Measurements from ENCODE around the gene TNS3.
A peak's percentile ranks its signal among the peaks of the same experiment; 100 is the strongest.

The TNS3 gene

GRCh38 chr7:47254081-47254977, 327.6 kb downstream of the TNS3 start:
- H3K36me3 ChIP-seq (ENCODE audit: control insufficient read depth in 2 of 2, insufficient read depth in 2 of 2, low read length in 2 of 2) = no peaks in the 10 kb centered on the region
- H3K27ac ChIP-seq (ENCODE audit: low read length) = peak overlapping the region; percentile 67
- H3K4me3 ChIP-seq (ENCODE audit: low read length in 2 of 2) = peak overlapping the region; percentile 74 to 75
- peaks cover 17% of the 10 kb centered on the region for H3K4me1 ChIP-seq (ENCODE audit: control insufficient read depth, insufficient read depth, low read length)
- H3K27me3 ChIP-seq (ENCODE audit: control insufficient read depth in 1 of 2, insufficient read depth in 2 of 2, low read length in 2 of 2) = no peaks in the 10 kb centered on the region
- H3K9me3 ChIP-seq (ENCODE audit: control insufficient read depth in 2 of 2, low read length in 2 of 2) = no peaks in the 10 kb centered on the region
- H3K9ac ChIP-seq (ENCODE audit: low read length in 2 of 2) = peak overlapping the region; percentile 74 to 76

- Histone ChIP-seq H3K27ac (ENCODE audit: low read length) (peak overlapping the region; percentile 67), H3K9me3 (ENCODE audit: control insufficient read depth in 2 of 2, low read length in 2 of 2) (no peaks in the 10 kb centered on the region), H3K36me3 (ENCODE audit: control insufficient read depth in 2 of 2, insufficient read depth in 2 of 2, low read length in 2 of 2) (no peaks in the 10 kb centered on the region), H3K4me3 (ENCODE audit: low read length in 2 of 2) (peak overlapping the region; percentile 74 to 75), H3K27me3 (ENCODE audit: control insufficient read depth in 1 of 2, insufficient read depth in 2 of 2, low read length in 2 of 2) (no peaks in the 10 kb centered on the region), H3K4me1 (ENCODE audit: control insufficient read depth, insufficient read depth, low read length) (peaks cover 13% of the 10 kb centered on the region), H3K9ac (ENCODE audit: low read length in 2 of 2) (peak overlapping the region; percentile 74 to 76)
Measured at GRCh38 chr7:47253650-47254080, 328.2 kb downstream of the TNS3 start.

GRCh38 chr7:47252675-47253074, 329.2 kb downstream of the TNS3 start:
- H3K9ac ChIP-seq (ENCODE audit: low read length in 2 of 2) = no peak overlapping the region
- peaks cover 13% of the 10 kb centered on the region for H3K4me1 ChIP-seq (ENCODE audit: control insufficient read depth, insufficient read depth, low read length)
- H3K27ac ChIP-seq (ENCODE audit: low read length) = no peak overlapping the region
- H3K27me3 ChIP-seq (ENCODE audit: control insufficient read depth in 1 of 2, insufficient read depth in 2 of 2, low read length in 2 of 2) = no peaks in the 10 kb centered on the region
- H3K4me3 ChIP-seq (ENCODE audit: low read length in 2 of 2) = no peak overlapping the region
- H3K9me3 ChIP-seq (ENCODE audit: control insufficient read depth in 2 of 2, low read length in 2 of 2) = no peaks in the 10 kb centered on the region
- H3K36me3 ChIP-seq (ENCODE audit: control insufficient read depth in 2 of 2, insufficient read depth in 2 of 2, low read length in 2 of 2) = no peaks in the 10 kb centered on the region

- Histone ChIP-seq H3K27ac (ENCODE audit: low read length) (no peak overlapping the region), H3K9me3 (ENCODE audit: control insufficient read depth in 2 of 2, low read length in 2 of 2) (no peaks in the 10 kb centered on the region), H3K4me3 (ENCODE audit: low read length in 2 of 2) (no peak overlapping the region), H3K27me3 (ENCODE audit: control insufficient read depth in 1 of 2, insufficient read depth in 2 of 2, low read length in 2 of 2) (no peaks in the 10 kb centered on the region), H3K9ac (ENCODE audit: low read length in 2 of 2) (no peak overlapping the region), H3K4me1 (ENCODE audit: control insufficient read depth, insufficient read depth, low read length) (peaks cover 8% of the 10 kb centered on the region), H3K36me3 (ENCODE audit: control insufficient read depth in 2 of 2, insufficient read depth in 2 of 2, low read length in 2 of 2) (no peaks in the 10 kb centered on the region)
Measured at GRCh38 chr7:47249361-47249760, 332.6 kb downstream of the TNS3 start.

GRCh38 chr7:47248797-47249196, 333.1 kb downstream of the TNS3 start:
- H3K4me1 ChIP-seq (ENCODE audit: control insufficient read depth, insufficient read depth, low read length) = peaks cover 6% of the 10 kb centered on the region
- H3K27ac ChIP-seq (ENCODE audit: low read length) = no peak overlapping the region
- H3K36me3 ChIP-seq (ENCODE audit: control insufficient read depth in 2 of 2, insufficient read depth in 2 of 2, low read length in 2 of 2) = no peaks in the 10 kb centered on the region
- H3K27me3 ChIP-seq (ENCODE audit: control insufficient read depth in 1 of 2, insufficient read depth in 2 of 2, low read length in 2 of 2) = no peaks in the 10 kb centered on the region
- H3K9me3 ChIP-seq (ENCODE audit: control insufficient read depth in 2 of 2, low read length in 2 of 2) = no peaks in the 10 kb centered on the region
- H3K9ac ChIP-seq (ENCODE audit: low read length in 2 of 2) = no peak overlapping the region
- no peak overlapping the region for H3K4me3 ChIP-seq (ENCODE audit: low read length in 2 of 2)

GRCh38 chr7:47247132-47247531, 334.8 kb downstream of the TNS3 start:
- Histone ChIP-seq H3K9ac (ENCODE audit: low read length in 2 of 2) (no peak overlapping the region), H3K36me3 (ENCODE audit: control insufficient read depth in 2 of 2, insufficient read depth in 2 of 2, low read length in 2 of 2) (no peaks in the 10 kb centered on the region), H3K4me1 (ENCODE audit: control insufficient read depth, insufficient read depth, low read length) (no peaks in the 10 kb centered on the region), H3K9me3 (ENCODE audit: control insufficient read depth in 2 of 2, low read length in 2 of 2) (no peaks in the 10 kb centered on the region), H3K4me3 (ENCODE audit: low read length in 2 of 2) (no peak overlapping the region), H3K27me3 (ENCODE audit: control insufficient read depth in 1 of 2, insufficient read depth in 2 of 2, low read length in 2 of 2) (no peaks in the 10 kb centered on the region), H3K27ac (ENCODE audit: low read length) (no peak overlapping the region)

GRCh38 chr7:47244692-47245091, 337.2 kb downstream of the TNS3 start:
- Histone ChIP-seq H3K9me3 (ENCODE audit: control insufficient read depth in 2 of 2, low read length in 2 of 2) (no peaks in the 10 kb centered on the region), H3K9ac (ENCODE audit: low read length in 2 of 2) (no peak overlapping the region), H3K36me3 (ENCODE audit: control insufficient read depth in 2 of 2, insufficient read depth in 2 of 2, low read length in 2 of 2) (no peaks in the 10 kb centered on the region), H3K4me3 (ENCODE audit: low read length in 2 of 2) (no peak overlapping the region), H3K4me1 (ENCODE audit: control insufficient read depth, insufficient read depth, low read length) (no peaks in the 10 kb centered on the region), H3K27ac (ENCODE audit: low read length) (no peak overlapping the region), H3K27me3 (ENCODE audit: control insufficient read depth in 1 of 2, insufficient read depth in 2 of 2, low read length in 2 of 2) (no peaks in the 10 kb centered on the region)

GRCh38 chr7:47241112-47242065, 340.5 kb downstream of the TNS3 start:
- no peak overlapping the region for H3K4me3 ChIP-seq (ENCODE audit: low read length in 2 of 2)
- no peaks in the 10 kb centered on the region for H3K9me3 ChIP-seq (ENCODE audit: control insufficient read depth in 2 of 2, low read length in 2 of 2)
- no peaks in the 10 kb centered on the region for H3K4me1 ChIP-seq (ENCODE audit: control insufficient read depth, insufficient read depth, low read length)
- no peaks in the 10 kb centered on the region for H3K27me3 ChIP-seq (ENCODE audit: control insufficient read depth in 1 of 2, insufficient read depth in 2 of 2, low read length in 2 of 2)
- no peaks in the 10 kb centered on the region for H3K36me3 ChIP-seq (ENCODE audit: control insufficient read depth in 2 of 2, insufficient read depth in 2 of 2, low read length in 2 of 2)
- H3K27ac ChIP-seq (ENCODE audit: low read length) = no peak overlapping the region
- no peak overlapping the region for H3K9ac ChIP-seq (ENCODE audit: low read length in 2 of 2)

GRCh38 chr7:47239931-47240421, 341.9 kb downstream of the TNS3 start:
- no peaks in the 10 kb centered on the region for H3K36me3 ChIP-seq (ENCODE audit: control insufficient read depth in 2 of 2, insufficient read depth in 2 of 2, low read length in 2 of 2)
- H3K4me1 ChIP-seq (ENCODE audit: control insufficient read depth, insufficient read depth, low read length) = no peaks in the 10 kb centered on the region
- H3K9me3 ChIP-seq (ENCODE audit: control insufficient read depth in 2 of 2, low read length in 2 of 2) = no peaks in the 10 kb centered on the region
- no peak overlapping the region for H3K4me3 ChIP-seq (ENCODE audit: low read length in 2 of 2)
- no peak overlapping the region for H3K9ac ChIP-seq (ENCODE audit: low read length in 2 of 2)
- no peak overlapping the region for H3K27ac ChIP-seq (ENCODE audit: low read length)
- H3K27me3 ChIP-seq (ENCODE audit: control insufficient read depth in 1 of 2, insufficient read depth in 2 of 2, low read length in 2 of 2) = no peaks in the 10 kb centered on the region

GRCh38 chr7:47239034-47239433, 342.9 kb downstream of the TNS3 start:
- H3K27me3 ChIP-seq (ENCODE audit: control insufficient read depth in 1 of 2, insufficient read depth in 2 of 2, low read length in 2 of 2) = no peaks in the 10 kb centered on the region
- no peaks in the 10 kb centered on the region for H3K9me3 ChIP-seq (ENCODE audit: control insufficient read depth in 2 of 2, low read length in 2 of 2)
- no peak overlapping the region for H3K27ac ChIP-seq (ENCODE audit: low read length)
- no peaks in the 10 kb centered on the region for H3K36me3 ChIP-seq (ENCODE audit: control insufficient read depth in 2 of 2, insufficient read depth in 2 of 2, low read length in 2 of 2)
- H3K4me3 ChIP-seq (ENCODE audit: low read length in 2 of 2) = no peak overlapping the region
- H3K9ac ChIP-seq (ENCODE audit: low read length in 2 of 2) = no peak overlapping the region
- no peaks in the 10 kb centered on the region for H3K4me1 ChIP-seq (ENCODE audit: control insufficient read depth, insufficient read depth, low read length)

Measured in stomach smooth muscle (tissue), 2 donors.